ENCODE results near the gene ZNF529.

ZNF529 gene

DNA sequence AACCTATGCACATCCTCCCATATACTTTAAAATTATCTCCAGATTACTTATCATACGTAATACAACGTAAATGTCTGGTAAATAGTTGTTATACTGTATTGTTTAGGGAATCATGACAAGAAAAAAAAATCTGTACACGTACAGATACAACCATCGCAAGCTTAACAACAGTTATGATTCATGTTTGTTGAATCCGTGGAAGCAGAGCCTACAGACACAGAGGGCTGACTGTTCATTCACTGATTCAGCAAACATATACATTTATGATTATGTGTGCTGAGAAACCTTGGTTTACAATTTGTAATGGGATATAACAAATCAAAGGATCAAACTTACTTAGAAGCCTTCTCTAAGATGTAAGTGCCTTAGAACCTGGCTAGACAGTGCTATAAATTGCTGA is 46.5 kb downstream of the ZNF529 start:
- no peak for TF ChIP-seq EZH2phosphoT487 (IDR thresholded peaks at IDR 0.05; ENCODE audit: borderline replicate concordance)
- TF ChIP-seq, protein P1, sequence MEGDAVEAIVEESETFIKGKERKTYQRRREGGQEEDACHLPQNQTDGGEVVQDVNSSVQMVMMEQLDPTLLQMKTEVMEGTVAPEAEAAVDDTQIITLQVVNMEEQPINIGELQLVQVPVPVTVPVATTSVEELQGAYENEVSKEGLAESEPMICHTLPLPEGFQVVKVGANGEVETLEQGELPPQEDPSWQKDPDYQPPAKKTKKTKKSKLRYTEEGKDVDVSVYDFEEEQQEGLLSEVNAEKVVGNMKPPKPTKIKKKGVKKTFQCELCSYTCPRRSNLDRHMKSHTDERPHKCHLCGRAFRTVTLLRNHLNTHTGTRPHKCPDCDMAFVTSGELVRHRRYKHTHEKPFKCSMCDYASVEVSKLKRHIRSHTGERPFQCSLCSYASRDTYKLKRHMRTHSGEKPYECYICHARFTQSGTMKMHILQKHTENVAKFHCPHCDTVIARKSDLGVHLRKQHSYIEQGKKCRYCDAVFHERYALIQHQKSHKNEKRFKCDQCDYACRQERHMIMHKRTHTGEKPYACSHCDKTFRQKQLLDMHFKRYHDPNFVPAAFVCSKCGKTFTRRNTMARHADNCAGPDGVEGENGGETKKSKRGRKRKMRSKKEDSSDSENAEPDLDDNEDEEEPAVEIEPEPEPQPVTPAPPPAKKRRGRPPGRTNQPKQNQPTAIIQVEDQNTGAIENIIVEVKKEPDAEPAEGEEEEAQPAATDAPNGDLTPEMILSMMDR (conservative IDR thresholded peaks at IDR 0.05; ENCODE audit: low read length) = no peak
- Histone ChIP-seq H3K4me3 (ENCODE audit: low read length, poor library complexity, severe bottlenecking) (peak overlapping the region; percentile 83), H3K36me3 (ENCODE audit: insufficient read depth, low read length) (no peaks in the 10 kb centered on the region), H3K27me3 (ENCODE audit: insufficient read depth, low read length, poor library complexity, severe bottlenecking) (no peaks in the 10 kb centered on the region), H3K4me1 (ENCODE audit: insufficient read depth, low read length, poor library complexity, severe bottlenecking) (peaks cover 21% of the 10 kb centered on the region), H2AFZ (ENCODE audit: low read length) (no peak overlapping the region), H3K9ac (ENCODE audit: low read depth, low read length, poor library complexity, severe bottlenecking) (peak overlapping the region; percentile 92), H3K4me2 (ENCODE audit: low read depth, low read length, poor library complexity, severe bottlenecking) (peak overlapping the region; percentile 95), H3K79me2 (ENCODE audit: insufficient read depth, low read length) (peaks cover 53% of the 10 kb centered on the region), H3K9me2 (replicated peaks; ENCODE audit: low read depth, low read length) (no peaks in the 10 kb centered on the region), H3F3A (ENCODE audit: low read depth) (no peaks in the 10 kb centered on the region), H3K9me3 (ENCODE audit: insufficient read depth, low read depth, low read length) (no peaks in the 10 kb centered on the region), H4K20me1 (ENCODE audit: insufficient read depth, low read length, poor library complexity, severe bottlenecking) (peaks cover 20% of the 10 kb centered on the region)

DNA sequence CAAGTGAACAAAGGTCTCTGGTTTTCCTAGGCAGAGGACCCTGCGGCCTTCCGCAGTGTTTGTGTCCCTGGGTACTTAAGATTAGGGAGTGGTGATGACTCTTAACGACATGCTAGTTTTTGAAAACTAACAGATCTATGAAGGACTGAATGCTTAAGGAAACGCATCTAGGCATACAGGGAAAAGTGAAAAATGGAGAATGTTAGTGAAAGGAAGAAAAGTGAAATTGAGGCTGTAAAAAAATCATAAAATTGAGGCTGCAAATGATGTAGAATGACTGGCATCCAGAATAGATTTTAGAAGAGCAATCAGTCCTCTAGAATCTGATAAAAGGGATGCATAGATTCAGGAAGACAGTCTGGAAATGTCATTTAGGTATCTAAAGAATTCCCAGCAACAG is 48.5 kb downstream of the ZNF529 start:
- no peaks in the 10 kb centered on the region for H3F3A ChIP-seq (ENCODE audit: low read depth)
- no peak overlapping the region for H3K4me3 ChIP-seq (ENCODE audit: low read length, poor library complexity, severe bottlenecking)
- H2AFZ ChIP-seq (ENCODE audit: low read length) = no peak overlapping the region
- H3K9me3 ChIP-seq (ENCODE audit: insufficient read depth, low read depth, low read length) = 0 out of 2 replicates have a peak, but pooled peaks cover under 1% of the 10 kb centered on the region
- H3K36me3 ChIP-seq (ENCODE audit: insufficient read depth, low read length) = 0 out of 2 replicates have a peak, but pooled peaks cover 3% of the 10 kb centered on the region
- TF ChIP-seq, protein P1 (conservative IDR thresholded peaks at IDR 0.05; ENCODE audit: low read length) = no peak
- TF ChIP-seq EZH2phosphoT487 (IDR thresholded peaks at IDR 0.05; ENCODE audit: borderline replicate concordance) = no peak
- H3K4me2 ChIP-seq (ENCODE audit: low read depth, low read length, poor library complexity, severe bottlenecking) = peak overlapping the region; percentile 95
- H3K9me2 ChIP-seq (replicated peaks; ENCODE audit: low read depth, low read length) = no peaks in the 10 kb centered on the region
- no peaks in the 10 kb centered on the region for H3K27me3 ChIP-seq (ENCODE audit: insufficient read depth, low read length, poor library complexity, severe bottlenecking)
- H3K9ac ChIP-seq (ENCODE audit: low read depth, low read length, poor library complexity, severe bottlenecking) = no peak overlapping the region
- peaks cover 62% of the 10 kb centered on the region for H3K79me2 ChIP-seq (ENCODE audit: insufficient read depth, low read length)
- H3K4me1 ChIP-seq (ENCODE audit: insufficient read depth, low read length, poor library complexity, severe bottlenecking) = peaks cover 21% of the 10 kb centered on the region
- H4K20me1 ChIP-seq (ENCODE audit: insufficient read depth, low read length, poor library complexity, severe bottlenecking) = peaks cover 20% of the 10 kb centered on the region

DNA sequence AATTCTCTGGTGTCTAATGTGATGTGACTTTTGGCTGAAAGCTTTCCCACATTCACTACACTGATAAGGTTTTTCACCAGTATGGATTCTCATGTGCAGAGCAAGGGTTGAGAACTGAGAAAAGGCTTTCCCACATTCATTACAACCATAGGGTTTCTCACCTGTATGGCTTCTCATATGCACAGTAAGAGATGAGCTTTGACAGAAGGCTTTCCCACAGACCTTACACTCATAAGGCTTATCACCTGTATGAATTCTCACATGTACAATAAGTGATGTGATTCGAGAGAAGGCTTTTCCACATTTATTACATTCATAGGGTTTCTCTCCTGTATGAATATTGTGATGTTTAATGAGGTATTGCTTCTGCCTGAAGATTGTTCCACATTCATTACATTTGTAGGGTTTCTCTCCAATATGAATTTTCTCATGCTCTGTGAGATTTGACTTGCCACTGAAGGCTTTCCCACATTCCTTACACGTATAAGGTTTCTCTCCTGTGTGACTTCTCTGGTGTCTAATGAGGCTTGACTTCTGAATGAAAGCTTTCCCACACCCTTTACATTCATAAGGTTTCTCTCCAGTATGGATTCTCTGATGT is 59.0 kb downstream of the ZNF529 start:
- no peak overlapping the region for H3K4me3 ChIP-seq (ENCODE audit: low read length, poor library complexity, severe bottlenecking)
- H3K4me1 ChIP-seq (ENCODE audit: insufficient read depth, low read length, poor library complexity, severe bottlenecking) = no peaks in the 10 kb centered on the region
- TF ChIP-seq, protein P1 (conservative IDR thresholded peaks at IDR 0.05; ENCODE audit: low read length) = no peak
- no peaks in the 10 kb centered on the region for H3F3A ChIP-seq (ENCODE audit: low read depth)
- H3K27me3 ChIP-seq (ENCODE audit: insufficient read depth, low read length, poor library complexity, severe bottlenecking) = peaks cover 16% of the 10 kb centered on the region
- H3K9me3 ChIP-seq (ENCODE audit: insufficient read depth, low read depth, low read length) = peaks cover 62% of the 10 kb centered on the region
- no peaks in the 10 kb centered on the region for H4K20me1 ChIP-seq (ENCODE audit: insufficient read depth, low read length, poor library complexity, severe bottlenecking)
- H3K79me2 ChIP-seq (ENCODE audit: insufficient read depth, low read length) = peaks cover 23% of the 10 kb centered on the region
- H3K4me2 ChIP-seq (ENCODE audit: low read depth, low read length, poor library complexity, severe bottlenecking) = no peak overlapping the region
- H3K36me3 ChIP-seq (ENCODE audit: insufficient read depth, low read length) = peaks cover 56% of the 10 kb centered on the region
- no peak overlapping the region for H2AFZ ChIP-seq (ENCODE audit: low read length)
- no peaks in the 10 kb centered on the region for H3K9me2 ChIP-seq (replicated peaks; ENCODE audit: low read depth, low read length)
- no peak overlapping the region for H3K9ac ChIP-seq (ENCODE audit: low read depth, low read length, poor library complexity, severe bottlenecking)

Measured in Loucy (cell line).